ENCODE data around the gene NHS.

- TF ChIP-seq TAF1 (IDR thresholded peaks at IDR 0.05; ENCODE audit: borderline replicate concordance, insufficient read depth, low read length), result no peak
- TF ChIP-seq REST (IDR thresholded peaks at IDR 0.05; ENCODE audit: insufficient read depth in 1 of 2, low read depth in 2 of 2, low read length in 2 of 2), result no peak
Measured at GRCh38 chrX:17759990-17760389, 385.0 kb downstream of the NHS start.

Measured in PFSK-1 (cell line).